ENCODE results near the gene OR56A5. TPM values are rescaled to one million over a fixed set of nuclear protein-coding genes. Genes with fewer than 3 reads are reported as not detected.

The OR56A5 gene
- total and polyA plus RNA-seq, 10 donors, result not detected

- Histone ChIP-seq H3K9me3 (peaks cover 0 to 49% (median 28%) of the 10 kb centered on the region in 8 donors), H3K4me1 (no peaks in the 10 kb centered on the region), H3K36me3 (no peaks in the 10 kb centered on the region), H3K27ac (no peak overlapping the region), H3K27me3 (replicated peaks in 1 of 7) (no peaks in the 10 kb centered on the region), H3K4me3 (no peak overlapping the region)
- intact Hi-C loops (cut with DNase I; ENCODE audit: low total_unique reads), result no loop called here
- TF ChIP-seq, protein P1, sequence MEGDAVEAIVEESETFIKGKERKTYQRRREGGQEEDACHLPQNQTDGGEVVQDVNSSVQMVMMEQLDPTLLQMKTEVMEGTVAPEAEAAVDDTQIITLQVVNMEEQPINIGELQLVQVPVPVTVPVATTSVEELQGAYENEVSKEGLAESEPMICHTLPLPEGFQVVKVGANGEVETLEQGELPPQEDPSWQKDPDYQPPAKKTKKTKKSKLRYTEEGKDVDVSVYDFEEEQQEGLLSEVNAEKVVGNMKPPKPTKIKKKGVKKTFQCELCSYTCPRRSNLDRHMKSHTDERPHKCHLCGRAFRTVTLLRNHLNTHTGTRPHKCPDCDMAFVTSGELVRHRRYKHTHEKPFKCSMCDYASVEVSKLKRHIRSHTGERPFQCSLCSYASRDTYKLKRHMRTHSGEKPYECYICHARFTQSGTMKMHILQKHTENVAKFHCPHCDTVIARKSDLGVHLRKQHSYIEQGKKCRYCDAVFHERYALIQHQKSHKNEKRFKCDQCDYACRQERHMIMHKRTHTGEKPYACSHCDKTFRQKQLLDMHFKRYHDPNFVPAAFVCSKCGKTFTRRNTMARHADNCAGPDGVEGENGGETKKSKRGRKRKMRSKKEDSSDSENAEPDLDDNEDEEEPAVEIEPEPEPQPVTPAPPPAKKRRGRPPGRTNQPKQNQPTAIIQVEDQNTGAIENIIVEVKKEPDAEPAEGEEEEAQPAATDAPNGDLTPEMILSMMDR (IDR thresholded peaks at IDR 0.05 in 8 of 11, conservative IDR thresholded peaks at IDR 0.05 in 3 of 11), result no peak
- TF ChIP-seq POLR2AphosphoS5 (IDR thresholded peaks at IDR 0.05), result no peak
- no peak for TF ChIP-seq POLR2A (IDR thresholded peaks at IDR 0.05)
- DNase-seq, result no peak
Observed at GRCh38 chr11:5923794-5924193, 44.5 kb downstream of the OR56A5 start.

GRCh38 chr11:5923427-5923776 is 44.9 kb downstream of the OR56A5 start:
- Histone ChIP-seq H3K36me3 (no peaks in the 10 kb centered on the region), H3K27ac (no peak overlapping the region), H3K4me3 (no peak overlapping the region), H3K9me3 (peaks cover 0 to 45% (median 28%) of the 10 kb centered on the region in 8 donors), H3K27me3 (replicated peaks in 1 of 7) (no peaks in the 10 kb centered on the region), H3K4me1 (no peaks in the 10 kb centered on the region)
- intact Hi-C loops (cut with DNase I; ENCODE audit: low total_unique reads), result no loop called here
- TF ChIP-seq POLR2AphosphoS5 (IDR thresholded peaks at IDR 0.05), result no peak
- no peak for TF ChIP-seq POLR2A (IDR thresholded peaks at IDR 0.05)
- TF ChIP-seq, protein P1 (IDR thresholded peaks at IDR 0.05 in 8 of 11, conservative IDR thresholded peaks at IDR 0.05 in 3 of 11), result no peak
- no peak for DNase-seq

- H3K4me3 ChIP-seq, result no peak overlapping the region
- peaks cover 0 to 40% (median 25%) of the 10 kb centered on the region in 8 donors for H3K9me3 ChIP-seq
- H3K27me3 ChIP-seq (replicated peaks in 1 of 7), result no peaks in the 10 kb centered on the region
- TF ChIP-seq POLR2AphosphoS5 (IDR thresholded peaks at IDR 0.05), result no peak
- TF ChIP-seq, protein P1 (IDR thresholded peaks at IDR 0.05 in 8 of 11, conservative IDR thresholded peaks at IDR 0.05 in 3 of 11), result no peak
- TF ChIP-seq POLR2A (IDR thresholded peaks at IDR 0.05), result no peak
- 62 to 82% (median 74%) methylated on average over 2 of the region's 2 CpGs for WGBS, 5 donors
- DNase-seq, result no peak
- no peaks in the 10 kb centered on the region for H3K4me1 ChIP-seq
- no peaks in the 10 kb centered on the region for H3K36me3 ChIP-seq
- intact Hi-C loops (cut with DNase I; ENCODE audit: low total_unique reads), result no loop called here
- no peak overlapping the region for H3K27ac ChIP-seq
Observed at GRCh38 chr11:5922749-5923426, 45.4 kb downstream of the OR56A5 start.

Small RNAs within 50 kb of the gene (small RNA-seq; reads per million reads assigned to genes)
- gene RNA5SP329, result 0 to 0.14 (median 0.07) reads per million in 4 donors

Other genes starting within 250 kb of the OR56A5 start
- gene OR56B1, start 232.0 kb downstream of the OR56A5 start, total RNA-seq, result 1 to 10 TPM in 4 of 7 donors, under 1 TPM in 3; 0.27 to 1.8 (median 1.0) TPM
- under 1 TPM; 0.06 to 0.11 (median 0.08) TPM for gene OR56B1, start 232.0 kb downstream of the OR56A5 start, polyA plus RNA-seq
- 1 to 10 TPM in 6 of 7 donors, under 1 TPM in 1; 0.91 to 6.0 (median 1.6) TPM for gene OR52N4, start 214.3 kb downstream of the OR56A5 start, total RNA-seq
- 1 to 10 TPM in 2 of 3 donors, under 1 TPM in 1; 0.99 to 3.7 (median 1.1) TPM for gene OR52N4, start 214.3 kb downstream of the OR56A5 start, polyA plus RNA-seq
- gene OR52N5, start 185.1 kb downstream of the OR56A5 start, total RNA-seq, result not detected
- not detected for gene OR52N5, start 185.1 kb downstream of the OR56A5 start, polyA plus RNA-seq
- gene OR52N1, start 177.2 kb downstream of the OR56A5 start, total RNA-seq, result not detected
- not detected for gene OR52N1, start 177.2 kb downstream of the OR56A5 start, polyA plus RNA-seq
- not detected for gene OR52N2, start 159.6 kb downstream of the OR56A5 start, total RNA-seq
- under 1 TPM in 1 of 3 donors, not detected in 2; 0.67 TPM for gene OR52N2, start 159.6 kb downstream of the OR56A5 start, polyA plus RNA-seq
- not detected for gene OR52E6, start 126.6 kb downstream of the OR56A5 start, total RNA-seq
- not detected for gene OR52E6, start 126.6 kb downstream of the OR56A5 start, polyA plus RNA-seq
- gene OR52E8, start 110.8 kb downstream of the OR56A5 start, total RNA-seq, result not detected
- gene OR52E8, start 110.8 kb downstream of the OR56A5 start, polyA plus RNA-seq, result not detected
- not detected for gene OR52E4, start 87.9 kb downstream of the OR56A5 start, total RNA-seq
- gene OR52E4, start 87.9 kb downstream of the OR56A5 start, polyA plus RNA-seq, result not detected
- not detected for gene OR52E5, start 75.3 kb downstream of the OR56A5 start, total RNA-seq
- not detected for gene OR52E5, start 75.3 kb downstream of the OR56A5 start, polyA plus RNA-seq
- not detected for gene OR56A3, start 26.2 kb downstream of the OR56A5 start, total RNA-seq
- not detected for gene OR56A3, start 26.2 kb downstream of the OR56A5 start, polyA plus RNA-seq
- gene OR52L1, start 18.5 kb upstream of the OR56A5 start, total RNA-seq, result not detected
- not detected for gene OR52L1, start 18.5 kb upstream of the OR56A5 start, polyA plus RNA-seq
- under 1 TPM in 2 of 7 donors, not detected in 5; 0.07 to 0.11 TPM for gene OR56A4, start 38.5 kb upstream of the OR56A5 start, total RNA-seq
- not detected for gene OR56A4, start 38.5 kb upstream of the OR56A5 start, polyA plus RNA-seq
- gene OR56A1, start 62.3 kb upstream of the OR56A5 start, total RNA-seq, result under 1 TPM in 3 of 7 donors, not detected in 4; 0.09 to 0.19 (median 0.13) TPM
- gene OR56A1, start 62.3 kb upstream of the OR56A5 start, polyA plus RNA-seq, result not detected
- not detected for gene OR56B4, start 139.2 kb upstream of the OR56A5 start, total RNA-seq
- gene OR56B4, start 139.2 kb upstream of the OR56A5 start, polyA plus RNA-seq, result not detected
- gene OR52B2, start 201.8 kb upstream of the OR56A5 start, total RNA-seq, result 1 to 10 TPM in 1 of 7 donors, not detected in 6; 1.2 TPM
- not detected for gene OR52B2, start 201.8 kb upstream of the OR56A5 start, polyA plus RNA-seq
- gene OR52W1, start 230.7 kb upstream of the OR56A5 start, total RNA-seq, result not detected
- not detected for gene OR52W1, start 230.7 kb upstream of the OR56A5 start, polyA plus RNA-seq
- gene C11orf42, start 237.1 kb upstream of the OR56A5 start, total RNA-seq, result not detected
- gene C11orf42, start 237.1 kb upstream of the OR56A5 start, polyA plus RNA-seq, result not detected